ENCODE measurements around the gene CCDC146.

- TF ChIP-seq CTCF (IDR thresholded peaks at IDR 0.05) (no peak), EP300 (IDR thresholded peaks at IDR 0.05) (no peak), POLR2A (IDR thresholded peaks at IDR 0.05) (no peak)
These were observed 110.1 kb downstream of the CCDC146 start for GRCh38 chr7:77232467-77232866.
